ENCODE data around the gene RNU5D-1. TPM values are rescaled to one million over a fixed set of nuclear protein-coding genes. Genes with fewer than 3 reads are reported as not detected.

RNU5D-1 gene
- total and polyA plus RNA-seq, 2 of the 13 experiments (the other 11 are each of a cell fraction or from before 2014, with no cell fraction given): 165 TPM; not detected in 1

DNA sequence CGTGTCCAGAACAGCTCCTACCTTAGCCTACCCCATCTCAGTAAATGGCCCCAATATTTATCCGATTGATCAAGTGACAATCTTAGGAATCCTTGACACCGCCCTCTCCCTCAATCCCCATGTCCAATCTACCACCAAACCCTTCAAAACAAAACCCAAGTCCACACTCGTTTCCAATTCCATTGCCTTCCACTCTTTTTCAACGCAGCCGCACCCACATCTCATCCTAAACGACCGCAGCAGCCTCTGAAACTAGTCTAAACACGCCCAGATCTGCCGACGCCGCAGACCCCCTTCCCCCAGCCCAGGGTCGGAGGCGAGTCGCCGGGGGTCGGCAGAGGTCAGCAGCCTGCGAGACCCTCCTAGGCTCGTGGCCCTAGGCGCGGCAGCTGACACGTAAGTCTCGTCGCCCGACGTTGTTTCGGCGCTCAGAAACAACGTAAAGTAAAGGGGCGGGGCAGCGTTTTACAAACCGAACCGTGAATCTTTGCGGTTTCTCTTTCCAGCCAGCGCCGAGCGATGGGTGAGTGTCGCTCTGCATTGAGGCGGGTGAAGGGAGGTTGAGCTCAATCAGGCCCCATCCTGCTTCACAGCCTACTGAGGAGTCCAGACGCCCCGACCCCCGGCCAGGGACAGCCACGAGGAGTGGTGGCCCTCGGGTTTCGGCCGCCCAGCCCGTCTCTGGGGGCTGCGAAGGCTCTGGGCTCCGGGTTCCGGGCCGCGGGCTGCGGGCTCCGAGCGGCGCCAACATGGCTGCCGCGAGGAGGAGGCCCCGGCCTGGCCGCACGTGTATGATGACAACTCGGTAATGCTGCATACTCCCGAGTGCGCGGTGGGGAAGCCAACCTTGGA is 44.3 kb upstream of the RNU5D-1 start, which contains the start of gene RPS8 (continued):
- TF ChIP-seq LCORL (IDR thresholded peaks at IDR 0.05) (no peak), LCORL (CRISPR knock-in tag; IDR thresholded peaks at IDR 0.05) (peak; percentile 61; the same call in 1 of the 2 replicates), ZBTB1 (CRISPR knock-in tag; IDR thresholded peaks at IDR 0.05; ENCODE audit: borderline replicate concordance) (no peak), ZNF24 (IDR thresholded peaks at IDR 0.05) (no peak), ZNF883 (CRISPR knock-in tag; IDR thresholded peaks at IDR 0.05; ENCODE audit: not compliant biosample characterization) (peak; percentile 85), SRSF9 (IDR thresholded peaks at IDR 0.05; ENCODE audit: borderline replicate concordance, insufficient read depth, low read depth, low read length, poor library complexity, severe bottlenecking) (no peak), NFYB (CRISPR knock-in tag; IDR thresholded peaks at IDR 0.05) (peak; percentile 27; the same call in 1 of the 2 replicates), SIN3A (IDR thresholded peaks at IDR 0.05; ENCODE audit: borderline replicate concordance, low read depth, low read length) (peak; percentile 89; the same call in 1 of the 2 replicates), U2AF1 (optimal IDR thresholded peaks at IDR 0.05; ENCODE audit: low read depth, low read length) (no peak), ADNP (CRISPR knock-in tag; IDR thresholded peaks at IDR 0.05) (no peak), ZFP37 (CRISPR knock-in tag; IDR thresholded peaks at IDR 0.05; ENCODE audit: borderline replicate concordance) (peak; percentile 51; the same call in 1 of the 2 replicates), SMARCE1 (IDR thresholded peaks at IDR 0.05; ENCODE audit: borderline replicate concordance) (no peak), KDM1A (CRISPR knock-in tag; IDR thresholded peaks at IDR 0.05) (no peak), ZNF577 (CRISPR knock-in tag; IDR thresholded peaks at IDR 0.05; ENCODE audit: borderline replicate concordance, low read depth) (no peak), TSC22D2 (CRISPR knock-in tag; IDR thresholded peaks at IDR 0.05; ENCODE audit: borderline replicate concordance) (no peak)
- TF ChIP-seq, protein P1, sequence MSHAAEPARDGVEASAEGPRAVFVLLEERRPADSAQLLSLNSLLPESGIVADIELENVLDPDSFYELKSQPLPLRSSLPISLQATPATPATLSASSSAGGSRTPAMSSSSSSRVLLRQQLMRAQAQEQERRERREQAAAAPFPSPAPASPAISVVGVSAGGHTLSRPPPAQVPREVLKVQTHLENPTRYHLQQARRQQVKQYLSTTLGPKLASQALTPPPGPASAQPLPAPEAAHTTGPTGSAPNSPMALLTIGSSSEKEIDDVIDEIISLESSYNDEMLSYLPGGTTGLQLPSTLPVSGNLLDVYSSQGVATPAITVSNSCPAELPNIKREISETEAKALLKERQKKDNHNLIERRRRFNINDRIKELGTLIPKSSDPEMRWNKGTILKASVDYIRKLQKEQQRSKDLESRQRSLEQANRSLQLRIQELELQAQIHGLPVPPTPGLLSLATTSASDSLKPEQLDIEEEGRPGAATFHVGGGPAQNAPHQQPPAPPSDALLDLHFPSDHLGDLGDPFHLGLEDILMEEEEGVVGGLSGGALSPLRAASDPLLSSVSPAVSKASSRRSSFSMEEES (CRISPR knock-in tag; IDR thresholded peaks at IDR 0.05): peak; percentile 21; the same call in 1 of the 2 replicates
- TF ChIP-seq, protein P2, sequence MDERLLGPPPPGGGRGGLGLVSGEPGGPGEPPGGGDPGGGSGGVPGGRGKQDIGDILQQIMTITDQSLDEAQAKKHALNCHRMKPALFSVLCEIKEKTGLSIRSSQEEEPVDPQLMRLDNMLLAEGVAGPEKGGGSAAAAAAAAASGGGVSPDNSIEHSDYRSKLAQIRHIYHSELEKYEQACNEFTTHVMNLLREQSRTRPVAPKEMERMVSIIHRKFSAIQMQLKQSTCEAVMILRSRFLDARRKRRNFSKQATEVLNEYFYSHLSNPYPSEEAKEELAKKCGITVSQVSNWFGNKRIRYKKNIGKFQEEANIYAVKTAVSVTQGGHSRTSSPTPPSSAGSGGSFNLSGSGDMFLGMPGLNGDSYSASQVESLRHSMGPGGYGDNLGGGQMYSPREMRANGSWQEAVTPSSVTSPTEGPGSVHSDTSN (CRISPR knock-in tag; IDR thresholded peaks at IDR 0.05): 0 out of 2 replicates have a peak, but pooled peaks have one; percentile 35
- TF ChIP-seq, protein P3, sequence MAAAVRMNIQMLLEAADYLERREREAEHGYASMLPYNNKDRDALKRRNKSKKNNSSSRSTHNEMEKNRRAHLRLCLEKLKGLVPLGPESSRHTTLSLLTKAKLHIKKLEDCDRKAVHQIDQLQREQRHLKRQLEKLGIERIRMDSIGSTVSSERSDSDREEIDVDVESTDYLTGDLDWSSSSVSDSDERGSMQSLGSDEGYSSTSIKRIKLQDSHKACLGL (CRISPR knock-in tag; IDR thresholded peaks at IDR 0.05): no peak

Data from HepG2 (cell line).